Gastrocnemius medialis (tissue), 4 donors: Measurements from ENCODE around the gene CRYBG1.

Experiments
- POLR2A ChIP-seq, 2 donors: fragments of 450-650 bp; IDR thresholded peaks; one replicate each; pipeline ENCODE4 v1.6.1; 2017; ENCODE audit warnings: antibody characterized with exemption in 2 of 2, mild to moderate bottlenecking in 2 of 2, moderate library complexity in 2 of 2
- TF ChIP-seq, protein P1 (sequence below), 5 experiments: fragments of 450-650 bp in 3 of 5; fragments of 200-600 bp in 2 of 5; sonication (generic) in 2 of 5; IDR thresholded peaks in 4 of 5; conservative IDR thresholded peaks in 1 of 5; 1 replicate in 4 of 5; 2 replicates in 1 of 5; pipeline ENCODE4 v1.5.1; 2016 to 2019; ENCODE audit warnings: antibody characterized with exemption in 5 of 5, mild to moderate bottlenecking in 3 of 5, moderate library complexity in 3 of 5

DNA sequence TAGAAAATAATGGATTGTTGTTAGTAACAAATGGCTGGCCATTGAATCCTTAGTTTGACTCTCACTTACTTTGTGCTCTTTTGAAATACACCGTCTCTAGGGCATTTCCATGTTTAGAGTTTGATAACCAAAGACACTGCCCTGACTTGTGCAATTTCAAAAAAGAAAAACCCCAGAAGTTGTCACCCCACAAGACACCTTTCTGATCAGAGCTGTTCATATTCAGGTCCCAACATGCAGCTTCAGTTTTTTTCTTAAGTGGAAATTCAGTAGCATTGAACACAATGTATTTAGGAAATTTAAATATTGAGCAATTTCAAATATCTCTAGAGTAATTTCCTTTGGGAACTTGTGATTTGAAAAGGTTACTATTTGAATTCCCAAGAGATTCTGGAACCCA, 19.4 kb downstream of the CRYBG1 start:
- TF ChIP-seq, protein P1, sequence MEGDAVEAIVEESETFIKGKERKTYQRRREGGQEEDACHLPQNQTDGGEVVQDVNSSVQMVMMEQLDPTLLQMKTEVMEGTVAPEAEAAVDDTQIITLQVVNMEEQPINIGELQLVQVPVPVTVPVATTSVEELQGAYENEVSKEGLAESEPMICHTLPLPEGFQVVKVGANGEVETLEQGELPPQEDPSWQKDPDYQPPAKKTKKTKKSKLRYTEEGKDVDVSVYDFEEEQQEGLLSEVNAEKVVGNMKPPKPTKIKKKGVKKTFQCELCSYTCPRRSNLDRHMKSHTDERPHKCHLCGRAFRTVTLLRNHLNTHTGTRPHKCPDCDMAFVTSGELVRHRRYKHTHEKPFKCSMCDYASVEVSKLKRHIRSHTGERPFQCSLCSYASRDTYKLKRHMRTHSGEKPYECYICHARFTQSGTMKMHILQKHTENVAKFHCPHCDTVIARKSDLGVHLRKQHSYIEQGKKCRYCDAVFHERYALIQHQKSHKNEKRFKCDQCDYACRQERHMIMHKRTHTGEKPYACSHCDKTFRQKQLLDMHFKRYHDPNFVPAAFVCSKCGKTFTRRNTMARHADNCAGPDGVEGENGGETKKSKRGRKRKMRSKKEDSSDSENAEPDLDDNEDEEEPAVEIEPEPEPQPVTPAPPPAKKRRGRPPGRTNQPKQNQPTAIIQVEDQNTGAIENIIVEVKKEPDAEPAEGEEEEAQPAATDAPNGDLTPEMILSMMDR (IDR thresholded peaks at IDR 0.05 in 4 of 5, conservative IDR thresholded peaks at IDR 0.05 in 1 of 5), result no peak
- no peak for TF ChIP-seq POLR2A (IDR thresholded peaks at IDR 0.05)
